ENCODE data around the gene MON2.
"Not testable (repeated sequence)": the region's sequence is repeated elsewhere in the genome, so short reads cannot be mapped to it uniquely, and the experiment has no call there.

MON2 gene

DNA sequence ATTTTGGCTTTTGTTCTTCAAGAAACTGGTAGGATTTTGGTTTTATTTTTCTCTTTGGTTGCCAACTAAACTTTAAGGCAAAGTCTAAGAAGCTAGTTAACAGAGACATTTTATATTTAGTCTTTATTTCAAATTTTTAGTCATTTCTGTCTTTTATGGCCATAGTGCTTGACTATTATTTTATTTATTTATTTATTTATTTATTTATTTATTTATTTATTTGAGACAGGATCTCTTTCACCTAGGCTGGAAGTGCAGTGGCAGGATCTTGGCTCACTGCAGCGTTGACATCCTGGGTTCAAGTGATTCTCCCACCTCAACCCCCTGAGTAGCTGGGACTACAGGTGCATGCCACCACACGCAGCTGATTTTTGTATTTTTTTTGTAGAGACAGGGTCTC, 3.1 kb downstream of the MON2 start:
- DNase-seq, result no peak

DNA sequence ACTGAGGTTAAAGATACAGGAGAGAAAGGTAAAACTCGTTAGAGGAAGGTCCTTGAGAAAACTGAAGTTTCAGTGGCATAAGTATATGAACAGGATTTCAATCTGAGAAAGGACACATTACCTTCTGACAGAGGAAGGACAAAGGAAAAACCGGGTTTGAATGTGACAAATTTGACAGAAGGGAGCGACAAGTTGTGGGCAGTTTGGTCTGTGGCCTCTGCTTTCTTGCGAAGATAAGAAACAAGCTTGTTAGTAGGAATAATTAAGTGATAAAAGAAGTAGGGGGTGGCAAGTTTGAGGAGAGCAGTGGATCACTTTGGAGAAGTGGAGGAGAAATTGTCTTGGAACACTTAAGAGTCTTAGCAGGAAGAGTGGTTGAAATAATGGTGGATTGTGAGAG, 5.1 kb downstream of the MON2 start:
- DNase-seq, result no peak

DNA sequence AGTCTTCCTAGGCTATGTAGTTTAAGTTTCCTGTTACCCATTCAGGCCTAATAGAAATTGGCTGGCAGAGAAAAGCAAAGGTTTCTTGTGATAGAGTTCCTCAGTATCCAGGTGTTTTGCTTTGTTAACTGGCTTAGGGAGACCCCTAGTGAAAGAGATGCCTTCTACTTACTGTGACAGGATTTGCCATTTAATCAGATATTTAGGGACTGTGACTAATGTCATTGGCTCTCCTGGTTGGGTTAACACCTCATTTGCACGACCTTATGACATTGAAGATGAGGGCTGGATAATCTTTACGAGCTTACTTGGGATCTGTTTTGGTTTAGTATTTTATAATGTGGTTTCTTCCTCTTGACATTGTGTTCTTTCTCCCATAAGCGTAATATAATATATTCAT, 5.8 kb downstream of the MON2 start:
- DNase-seq, result no peak

DNA sequence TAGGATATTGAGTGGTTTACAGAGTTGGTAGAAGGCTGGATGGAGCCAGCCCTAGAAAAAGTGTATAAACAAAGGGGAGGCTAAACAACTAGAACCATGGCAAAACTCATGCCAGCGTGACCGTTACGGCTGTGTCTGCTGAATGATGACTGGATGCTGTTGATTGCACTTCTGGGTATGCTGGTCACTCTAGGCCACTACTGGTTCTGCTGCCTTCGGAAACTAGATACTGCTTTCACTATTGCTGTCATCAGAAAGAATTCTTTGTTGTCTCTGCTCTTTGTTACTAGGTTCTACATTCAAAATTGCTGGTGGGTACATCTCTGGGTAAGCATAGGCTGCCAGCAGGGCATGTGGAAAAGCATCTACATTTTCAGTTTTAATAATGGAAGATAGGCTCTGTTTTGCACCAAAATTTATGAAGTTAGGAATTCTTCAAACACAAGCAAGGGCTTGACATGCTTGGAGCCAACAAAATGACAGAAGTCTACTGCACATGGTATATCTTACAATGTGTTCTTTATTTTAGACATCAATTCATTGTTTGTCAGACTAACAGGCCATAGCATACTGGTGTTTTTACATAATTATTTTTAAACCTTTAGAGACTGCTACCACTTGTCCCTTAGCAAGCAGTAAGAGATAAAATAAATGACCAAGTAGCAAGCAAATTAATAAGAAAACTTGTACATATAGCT, 15.4 kb downstream of the MON2 start:
- peak in 26 of 58 donors; percentile 1 to 63 (median 18) for DNase-seq

DNA sequence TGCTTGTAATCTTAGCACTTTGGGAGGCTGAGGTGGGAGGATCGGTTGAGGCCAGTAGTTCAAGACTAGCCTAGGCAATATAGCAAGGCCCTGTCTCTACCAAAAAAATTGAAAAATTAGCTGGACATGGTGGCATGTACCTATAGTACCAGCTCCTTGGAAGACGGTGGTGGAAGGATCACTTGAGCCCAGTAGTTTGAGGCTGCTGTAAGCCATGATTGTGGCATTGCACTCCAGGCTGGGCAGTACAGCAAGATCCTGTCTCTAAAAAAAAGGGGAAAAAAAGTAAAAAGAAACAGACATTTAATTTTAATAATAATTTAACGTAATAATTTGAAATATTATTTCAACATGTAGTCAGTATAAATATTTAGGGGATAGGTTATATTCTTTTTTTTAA, 16.1 kb downstream of the MON2 start:
- DNase-seq, result no peak

DNA sequence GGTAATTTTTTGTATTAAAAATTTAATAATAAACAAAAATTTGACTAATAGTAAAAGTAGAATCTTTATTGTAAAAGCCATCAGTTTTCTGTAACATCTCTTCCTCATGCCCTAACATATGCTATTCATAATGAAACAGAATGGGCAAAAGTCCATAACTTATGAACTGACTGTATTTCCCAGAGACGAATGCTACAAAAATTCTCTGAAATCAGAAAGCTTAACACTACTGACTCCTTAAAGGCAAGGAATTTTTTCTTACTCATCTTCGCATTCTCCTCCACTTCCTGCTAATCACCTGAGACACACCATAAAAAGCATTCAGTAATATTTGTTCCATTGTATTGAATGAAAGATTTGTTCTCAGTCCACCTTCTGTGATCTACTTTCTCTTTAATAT, 17.6 kb downstream of the MON2 start:
- DNase-seq, result no peak

DNA sequence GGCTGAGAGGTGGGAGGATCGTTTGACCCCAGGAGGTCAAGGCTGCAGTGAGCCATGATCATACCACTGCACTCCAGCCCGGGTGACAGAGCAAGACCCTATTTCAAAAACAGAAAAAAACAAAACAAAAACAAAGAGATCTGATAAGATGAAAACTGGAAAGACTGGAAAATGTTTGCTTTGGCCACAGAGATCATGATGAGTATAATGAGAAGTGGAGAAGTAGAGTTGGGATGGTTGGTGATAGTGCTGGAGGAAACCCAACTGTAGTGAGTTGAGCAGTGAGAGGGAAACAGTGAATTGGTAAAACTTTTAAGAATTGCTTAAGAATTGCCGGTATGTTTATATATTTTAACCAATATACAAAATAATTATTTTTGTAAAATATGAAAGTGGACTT, 39.2 kb downstream of the MON2 start:
- no peak for DNase-seq

DNA sequence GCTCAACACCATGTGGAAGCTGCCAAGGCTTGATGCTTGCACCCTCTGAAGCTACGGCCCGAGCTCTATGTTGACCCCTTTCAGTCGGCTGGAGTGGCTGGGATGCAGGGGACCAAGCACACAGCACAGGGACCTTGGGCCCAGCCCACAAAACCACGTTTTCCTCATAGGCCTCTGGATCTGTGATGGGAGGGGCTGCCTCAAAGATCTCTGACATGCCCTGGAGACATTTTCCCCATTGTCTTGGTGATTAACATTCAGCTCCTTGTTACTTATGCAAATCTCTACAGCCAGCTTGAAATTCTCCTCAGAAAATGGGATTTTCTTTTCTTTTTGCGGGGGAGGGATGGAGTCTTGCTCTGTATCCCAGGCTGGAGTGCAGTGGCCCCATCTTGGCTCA, 46.3 kb downstream of the MON2 start:
- no peak for DNase-seq

DNA sequence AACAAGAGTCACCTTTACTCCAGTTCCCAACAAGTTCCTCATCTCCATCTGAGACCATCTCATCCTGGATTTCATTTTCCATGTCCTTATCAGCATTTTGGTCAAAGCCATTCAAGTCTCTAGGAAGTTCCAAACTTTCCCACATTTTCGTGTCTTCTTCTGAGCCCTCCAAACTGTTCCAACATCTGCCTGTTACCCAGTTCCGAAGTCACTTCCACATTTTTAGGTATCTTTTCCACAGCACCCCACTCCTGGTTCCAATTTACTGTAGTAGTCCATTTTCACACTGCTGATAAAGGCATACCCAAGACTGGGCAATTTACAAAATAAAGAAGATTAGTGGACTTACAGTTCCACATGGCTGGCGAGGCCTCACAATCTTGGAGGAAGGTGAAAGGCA, 47.5 kb downstream of the MON2 start:
- not testable (repeated sequence) for DNase-seq

DNA sequence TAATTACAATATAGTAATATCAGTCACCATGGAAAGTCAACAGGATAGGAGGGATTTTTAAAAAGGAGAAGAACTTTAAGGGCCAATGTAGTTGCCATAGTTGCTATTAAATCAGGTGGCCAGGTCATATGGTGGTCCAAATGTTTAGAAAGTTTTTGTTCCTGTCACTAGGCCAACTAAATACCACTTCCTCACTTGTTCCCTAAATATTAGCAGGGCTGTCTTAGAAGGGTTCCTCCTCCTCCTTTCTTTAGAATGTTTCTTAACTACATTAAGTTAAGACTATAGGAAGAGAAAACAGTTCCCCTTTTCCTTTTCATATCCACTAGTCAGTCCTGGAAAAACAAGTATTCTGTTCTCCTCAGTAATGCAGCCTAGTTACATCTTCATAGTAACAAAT, 50.3 kb downstream of the MON2 start:
- DNase-seq, result no peak

DNA sequence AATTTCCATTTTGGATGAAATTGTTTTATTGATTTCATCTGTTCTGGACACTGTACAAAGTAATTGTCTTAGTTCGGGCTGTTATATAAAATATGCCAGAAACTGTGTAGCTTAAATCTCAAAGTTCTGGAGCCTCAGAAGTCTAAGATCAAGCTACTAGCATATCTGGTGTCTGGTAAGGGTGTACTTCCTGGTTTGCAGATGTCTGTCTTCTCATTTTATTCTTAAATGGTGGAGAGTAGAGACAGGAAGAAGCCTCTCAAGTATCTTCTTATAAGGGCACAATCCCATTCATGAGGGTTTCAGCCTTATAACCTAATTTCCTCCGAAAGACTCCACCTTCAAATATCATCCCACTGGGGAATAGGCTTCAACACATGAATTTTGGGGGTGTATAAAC, 51.3 kb downstream of the MON2 start:
- no peak for DNase-seq

DNA sequence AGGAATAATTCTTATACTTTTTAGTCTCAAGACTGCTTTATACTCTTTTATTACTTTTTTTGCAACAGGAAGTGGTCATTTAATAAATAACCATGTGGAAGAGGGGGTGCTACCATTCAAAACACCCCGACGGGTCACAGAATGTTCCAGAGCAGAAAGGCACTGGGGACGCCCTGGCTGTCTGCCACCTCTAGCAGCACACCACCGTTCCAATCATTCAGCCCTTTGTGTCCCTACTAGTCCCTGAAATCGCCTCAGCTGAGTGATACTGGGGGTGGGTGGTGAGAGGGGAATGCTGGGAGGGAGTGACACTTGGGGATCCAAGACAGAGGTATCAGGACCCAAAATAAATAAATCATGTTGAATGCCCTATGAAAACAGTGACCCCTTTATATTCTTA, 52.4 kb downstream of the MON2 start:
- peak in 35 of 58 donors; percentile 2 to 74 (median 14) for DNase-seq

DNA sequence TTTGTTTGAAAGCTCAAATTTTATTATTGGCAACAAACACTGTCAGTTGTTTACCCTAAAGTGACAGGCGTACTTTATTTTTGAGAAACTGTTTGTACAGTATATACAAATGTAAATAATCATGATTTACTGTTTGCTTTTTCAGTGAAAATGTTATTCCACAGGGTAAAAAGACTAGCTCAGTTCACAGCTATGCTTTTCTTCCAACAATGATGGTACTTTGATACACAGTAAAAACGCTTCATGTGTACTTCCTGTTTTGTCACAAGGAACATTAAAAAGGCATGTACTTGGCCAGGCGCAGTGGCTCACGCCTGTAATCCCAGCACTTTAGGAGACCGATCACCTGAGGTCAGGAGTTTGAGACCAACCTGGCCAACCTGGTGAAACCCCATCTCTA, 53.7 kb downstream of the MON2 start:
- DNase-seq, result no peak

DNA sequence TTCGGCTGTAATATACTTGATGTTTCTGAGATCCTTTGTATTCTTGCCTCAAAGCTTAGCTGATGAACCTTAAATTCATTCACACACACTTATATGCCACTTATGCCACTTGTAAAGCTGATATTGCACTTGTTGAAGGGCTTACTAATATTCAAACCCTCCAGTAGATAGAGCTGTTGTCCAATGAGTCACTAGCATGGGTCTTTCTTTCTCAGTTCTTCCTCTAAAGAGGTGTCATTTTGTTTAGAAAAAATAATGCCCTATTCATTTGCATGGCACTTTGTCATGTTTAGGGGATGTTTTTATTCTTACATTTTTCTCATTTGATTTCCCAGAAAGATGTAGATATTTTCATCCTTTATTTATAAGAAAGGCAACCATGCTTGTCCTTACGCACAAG, 56.4 kb downstream of the MON2 start:
- DNase-seq, result no peak

DNA sequence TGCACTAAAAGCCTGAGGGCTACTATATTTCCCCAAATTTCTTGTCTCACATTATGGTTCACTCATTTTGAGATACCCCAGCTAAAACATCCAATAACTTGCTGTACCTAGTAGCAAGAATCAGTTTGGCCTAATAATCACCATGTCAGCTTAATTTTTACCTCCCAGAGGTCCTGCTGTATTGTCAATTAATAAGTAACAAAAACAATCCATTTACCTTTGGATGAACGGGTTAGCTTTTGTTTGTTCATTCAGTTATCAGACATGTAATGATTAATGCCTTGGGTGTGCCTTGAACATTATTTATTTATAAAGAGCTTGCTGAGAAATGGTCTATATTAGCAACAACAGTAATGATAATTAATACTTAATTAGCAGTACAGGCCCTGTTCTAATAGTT, 57.0 kb downstream of the MON2 start:
- no peak for DNase-seq

DNA sequence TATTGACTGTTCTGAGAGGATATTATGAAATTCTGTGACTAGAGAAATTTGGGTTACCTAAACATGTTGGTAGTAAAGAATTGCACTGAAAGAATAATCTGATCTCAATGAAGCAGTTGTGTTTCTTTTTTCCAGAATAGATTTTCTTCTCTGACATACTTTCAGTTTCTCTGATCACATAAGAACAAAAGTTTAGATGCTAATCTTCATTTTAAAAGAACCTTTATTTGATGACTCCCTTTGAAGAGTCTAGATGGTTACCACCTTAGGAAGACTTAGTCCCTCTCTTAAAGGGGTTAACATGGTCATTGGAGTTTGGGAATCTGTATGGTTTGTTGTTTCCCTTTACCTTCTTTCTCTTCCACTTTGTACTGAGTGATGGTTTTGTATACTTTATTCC, 58.6 kb downstream of the MON2 start:
- no peak for DNase-seq

DNA sequence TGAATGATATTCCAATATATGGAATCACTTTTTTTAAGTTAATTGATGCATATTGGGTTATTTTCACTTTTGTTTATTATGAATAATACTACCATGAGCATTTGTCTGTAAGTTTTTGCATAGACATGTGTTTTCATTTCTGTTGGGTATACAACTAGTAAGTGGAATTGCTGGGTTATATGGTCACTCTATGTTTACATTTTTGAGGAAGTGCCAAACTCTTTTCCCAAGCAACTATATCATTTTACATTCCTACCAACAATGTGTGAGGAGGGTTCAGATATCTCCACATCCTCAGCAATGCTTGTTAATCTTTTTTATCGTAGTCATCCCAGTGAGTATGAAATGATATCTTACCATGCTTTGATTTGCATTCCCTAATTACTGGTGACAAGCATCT, 64.0 kb downstream of the MON2 start:
- no peak for DNase-seq

DNA sequence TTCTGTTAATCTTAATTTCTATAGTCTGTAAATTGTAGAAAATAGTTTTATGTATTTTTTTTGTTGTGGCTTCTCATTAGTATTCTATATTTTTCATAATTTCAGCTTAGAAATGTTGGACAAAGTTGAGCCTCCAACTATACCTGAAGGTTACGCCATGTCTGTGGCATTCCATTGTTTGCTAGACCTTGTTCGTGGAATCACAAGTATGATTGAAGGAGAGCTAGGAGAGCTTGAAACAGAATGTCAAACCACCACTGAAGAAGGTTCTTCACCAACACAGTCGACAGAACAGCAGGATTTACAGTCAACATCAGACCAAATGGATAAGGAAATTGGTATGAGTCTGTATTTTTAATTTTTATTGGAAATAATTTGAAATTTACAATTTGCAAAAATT, 65.7 kb downstream of the MON2 start:
- no peak for DNase-seq

DNA sequence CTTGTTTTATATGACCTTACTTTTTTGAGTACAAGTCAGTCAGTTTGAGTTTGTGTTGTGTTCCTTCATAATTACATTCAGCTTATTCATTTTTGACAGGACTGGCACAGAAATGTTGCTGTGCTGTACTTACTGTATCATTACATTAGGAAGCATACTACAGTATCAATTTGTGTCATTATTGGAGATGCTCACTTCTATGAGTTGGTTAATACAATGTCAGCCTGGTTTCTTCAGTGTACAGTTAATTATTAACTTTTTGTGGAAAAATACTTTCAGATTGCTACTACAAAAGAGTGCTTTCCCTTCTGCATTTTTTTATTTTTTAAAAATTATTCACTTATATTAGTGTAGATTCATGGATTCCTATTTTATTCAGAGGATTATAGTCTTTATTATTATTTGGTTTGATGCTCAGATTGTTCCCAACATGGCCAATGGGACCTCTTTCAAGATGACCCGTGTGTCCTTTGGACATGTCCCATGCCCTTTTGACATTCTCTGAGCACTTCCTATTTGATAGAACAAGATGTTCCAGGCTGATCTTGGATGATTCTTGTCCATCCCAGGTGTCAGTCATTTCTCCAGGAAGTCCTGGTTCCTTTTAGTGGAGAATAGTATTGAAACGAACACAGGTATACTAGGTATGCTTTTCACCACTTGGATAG, 66.6 kb downstream of the MON2 start:
- DNase-seq, result no peak

DNA sequence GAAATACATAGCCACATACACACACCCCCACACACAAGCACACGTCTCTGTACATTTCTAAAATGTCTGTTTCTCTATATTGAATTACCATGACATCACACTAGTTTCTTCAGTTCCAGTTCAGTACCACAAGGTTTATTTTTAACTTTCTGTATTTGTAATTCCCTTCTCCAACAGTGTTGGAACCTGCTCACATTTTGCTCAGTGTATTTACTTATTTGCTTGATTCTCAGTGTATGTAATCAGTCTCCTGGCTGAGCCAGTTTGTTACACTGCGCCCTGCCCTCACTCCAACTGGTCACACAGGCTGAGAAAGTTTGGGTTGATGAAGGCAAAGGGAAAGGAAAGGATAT, 67.1 kb downstream of the MON2 start:
- no peak for DNase-seq

DNA sequence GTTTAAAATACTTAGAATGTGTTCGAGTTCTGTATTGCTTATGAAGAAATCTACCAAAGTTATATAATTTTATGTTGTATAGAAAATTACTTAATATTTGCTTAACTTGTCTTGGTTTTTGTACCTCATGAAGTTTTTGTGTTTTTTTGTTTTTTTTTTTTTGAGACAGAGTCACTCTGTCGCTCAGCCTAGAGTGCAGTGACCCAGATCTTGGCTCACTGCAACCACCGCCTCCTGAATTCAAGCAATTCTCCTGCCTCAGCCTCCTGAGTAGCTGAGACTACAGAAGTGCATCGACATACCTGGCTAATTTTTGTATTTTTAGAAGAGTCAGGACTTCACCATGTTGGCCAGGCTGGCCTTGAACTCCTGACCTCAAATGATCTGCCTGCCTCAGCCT, 69.9 kb downstream of the MON2 start:
- no peak for DNase-seq

DNA sequence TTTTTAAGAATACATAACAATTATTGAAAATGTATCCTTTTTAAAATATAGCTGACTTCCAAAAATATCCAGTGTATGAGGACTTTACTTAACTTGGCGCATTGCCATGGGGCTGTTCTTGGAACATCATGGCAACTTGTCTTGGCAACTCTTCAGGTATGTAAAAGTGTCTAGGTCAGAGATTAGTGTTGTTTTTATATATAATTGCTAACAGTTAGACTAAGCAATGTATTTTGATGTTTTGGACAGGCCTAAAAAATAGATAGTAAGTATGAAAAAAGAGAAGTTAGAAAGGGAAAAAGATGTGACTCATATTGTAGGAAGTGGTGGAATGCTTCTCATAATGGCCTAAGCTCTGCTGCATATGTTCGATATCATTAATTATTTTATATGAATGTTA, 70.9 kb downstream of the MON2 start:
- DNase-seq, result peak in 1 of 58 donors; percentile 5

DNA sequence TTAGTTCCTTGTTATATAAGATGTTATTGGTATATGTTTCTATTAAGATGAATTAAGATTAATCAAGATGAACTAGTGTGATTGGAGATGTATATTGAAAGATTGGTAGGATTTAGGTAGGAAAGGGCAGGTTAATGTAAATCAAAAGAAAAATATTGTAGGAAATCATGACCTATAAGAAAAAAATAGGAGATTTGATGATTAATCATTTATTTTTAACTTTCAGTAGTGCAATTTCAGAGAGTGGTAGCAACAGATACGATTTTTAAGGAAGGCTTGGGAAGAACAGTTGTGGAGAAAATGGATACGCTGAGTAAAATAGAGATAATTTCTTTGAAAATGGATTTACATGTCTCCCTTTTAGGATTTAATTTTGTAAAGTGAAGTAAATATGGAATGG, 73.7 kb downstream of the MON2 start:
- DNase-seq, result no peak

DNA sequence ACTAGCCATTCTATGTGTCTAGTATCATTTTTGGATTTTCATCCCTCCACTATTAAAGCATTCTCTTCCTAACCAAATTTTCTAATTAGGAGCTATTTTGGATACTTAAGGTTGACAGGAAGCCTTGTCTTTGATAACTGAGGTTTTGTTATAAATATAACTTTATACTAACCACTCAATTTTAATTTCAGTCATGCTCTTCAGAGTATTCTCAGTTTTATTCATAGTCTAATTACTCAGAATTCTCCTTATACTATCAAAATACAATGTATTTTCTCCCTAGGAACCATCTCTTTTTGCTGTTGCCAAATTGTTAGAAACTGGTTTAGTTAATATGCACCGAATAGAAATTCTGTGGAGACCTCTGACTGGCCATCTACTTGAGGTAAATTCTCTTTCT, 76.2 kb downstream of the MON2 start:
- no peak for DNase-seq

All from anterior cingulate cortex (tissue), 58 donors.